HepG2 (cell line): ENCODE data around the gene NFS1. TPM values are rescaled to one million over a fixed set of nuclear protein-coding genes. Genes with fewer than 3 reads are reported as not detected.

Experiments used
- DR1 ChIP-seq: sonication (generic); formaldehyde crosslinking; IDR thresholded peaks from 2 replicates; pipeline ENCODE4 v1.8.0; 2021; ENCODE audit warnings: mild to moderate bottlenecking, missing genetic modification reagents, inconsistent platforms
- HCFC1 ChIP-seq: fragments of 150-350 bp; IDR thresholded peaks from 2 replicates; pipeline ENCODE4 v1.6.1; 2014; ENCODE audit warnings: low read depth, low read length
- SKI ChIP-seq: fragments of 450-650 bp; IDR thresholded peaks from one replicate; pipeline ENCODE4 v1.6.1; 2018; ENCODE audit warnings: mild to moderate bottlenecking; ENCODE audit not compliant: partially characterized antibody
- TCF7L2 ChIP-seq: IDR thresholded peaks from 2 replicates; pipeline ENCODE4 v1.6.1; 2011; ENCODE audit warnings: mild to moderate bottlenecking, low read depth, low read length, moderate library complexity
- ZNF780A ChIP-seq: sonication (generic); formaldehyde crosslinking; IDR thresholded peaks from 2 replicates; pipeline ENCODE4 v1.8.0; 2022; ENCODE audit warnings: mild to moderate bottlenecking, missing genetic modification reagents, moderate library complexity
- ZNF850 ChIP-seq: sonication (generic); formaldehyde crosslinking; conservative IDR thresholded peaks from 2 replicates; pipeline ENCODE4 v1.9.0; 2021; ENCODE audit warnings: mild to moderate bottlenecking, missing genetic modification reagents
- polyA plus RNA-seq, 8 experiments: library from polyadenylated mRNA; depleted of rRNA in 3 of 8; stranded (reverse) in 7 of 8; unstranded in 1 of 8; fragments of >200 nt; fragmentation: Illumina TruSeq in 4 of 8; extraction: Trizol in 4 of 8; gene quantifications; 2 replicates each; pipeline versions ENCODE4 v1.2.1 to v1.2.3, GENCODE V29; 2011 to 2016; ENCODE audit warnings: low read depth in 4 of 8, missing spikeins in 1 of 8, mixed read lengths in 1 of 8; ENCODE audit not compliant: insufficient read depth in 1 of 8
- total RNA-seq, 5 experiments: library from RNA; depleted of rRNA; stranded (reverse); fragments of >200 nt; fragmentation: Illumina TruSeq; extraction: Trizol; gene quantifications; 2 replicates each; pipeline ENCODE4 v1.2.3, GENCODE V29; 2016; ENCODE audit warnings: low read depth in 1 of 5
- TF ChIP-seq, protein P1 (sequence below): sonication (generic); formaldehyde crosslinking; IDR thresholded peaks from 2 replicates; pipeline ENCODE4 v1.8.0; 2022; ENCODE audit warnings: mild to moderate bottlenecking, missing genetic modification reagents, borderline replicate concordance
- TF ChIP-seq, protein P2 (sequence below): sonication (generic); formaldehyde crosslinking; IDR thresholded peaks from 2 replicates; pipeline ENCODE4 v1.5.1; 2020; ENCODE audit warnings: mild to moderate bottlenecking, missing genetic modification reagents, moderate library complexity
- TF ChIP-seq, protein P3 (sequence below): sonication (generic); formaldehyde crosslinking; IDR thresholded peaks from 2 replicates; pipeline ENCODE4 v1.4.0; 2020; ENCODE audit warnings: mild to moderate bottlenecking, missing genetic modification reagents
- TF ChIP-seq, protein P4 (sequence below): sonication (generic); formaldehyde crosslinking; IDR thresholded peaks from 2 replicates; pipeline ENCODE4 v1.5.0; 2020; ENCODE audit warnings: mild to moderate bottlenecking, missing genetic modification reagents, borderline replicate concordance

Gene NFS1
- total and polyA plus RNA-seq, 2 of the 13 experiments (the other 11 are each of a cell fraction or from before 2014, with no cell fraction given), result 65.9 to 88.1 TPM

DNA sequence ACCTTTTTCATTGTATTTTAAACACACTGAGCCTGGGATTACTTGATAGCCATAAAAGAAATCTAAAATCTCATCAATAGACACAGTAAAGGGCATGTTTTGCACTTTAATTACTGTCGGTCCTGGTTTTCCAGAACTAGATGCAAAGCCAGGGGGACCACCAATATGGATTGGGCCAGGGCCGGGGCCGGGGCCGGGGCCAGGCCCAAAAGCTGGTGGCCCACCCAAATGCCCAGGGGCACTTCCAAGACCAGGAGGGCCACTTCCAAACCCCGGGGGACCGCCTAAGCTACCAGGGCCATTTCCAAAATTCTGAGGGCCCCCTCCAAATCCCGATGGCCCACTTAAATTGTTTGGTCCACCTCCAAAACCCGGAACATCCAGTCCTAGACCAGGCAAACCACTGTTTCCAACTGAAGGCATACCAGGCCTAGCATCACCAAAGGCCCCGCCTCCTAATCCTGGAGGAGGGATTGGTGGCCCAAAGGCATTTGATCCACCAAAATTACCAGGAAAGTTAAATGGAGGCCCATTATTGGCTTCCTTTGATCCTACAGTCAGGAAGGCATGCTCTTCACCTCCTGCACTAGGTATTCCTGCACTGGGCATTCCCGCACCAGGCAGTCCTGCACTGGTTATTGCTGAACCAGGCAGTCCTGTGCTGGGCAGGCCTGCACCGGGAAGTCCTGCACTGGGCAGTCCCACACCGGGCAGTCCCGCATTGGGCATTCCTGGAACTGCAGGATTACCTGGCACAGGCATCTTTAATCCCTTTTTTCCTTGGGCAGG lies 46.3 kb downstream of the NFS1 start (continued):
- TF ChIP-seq, protein P1, sequence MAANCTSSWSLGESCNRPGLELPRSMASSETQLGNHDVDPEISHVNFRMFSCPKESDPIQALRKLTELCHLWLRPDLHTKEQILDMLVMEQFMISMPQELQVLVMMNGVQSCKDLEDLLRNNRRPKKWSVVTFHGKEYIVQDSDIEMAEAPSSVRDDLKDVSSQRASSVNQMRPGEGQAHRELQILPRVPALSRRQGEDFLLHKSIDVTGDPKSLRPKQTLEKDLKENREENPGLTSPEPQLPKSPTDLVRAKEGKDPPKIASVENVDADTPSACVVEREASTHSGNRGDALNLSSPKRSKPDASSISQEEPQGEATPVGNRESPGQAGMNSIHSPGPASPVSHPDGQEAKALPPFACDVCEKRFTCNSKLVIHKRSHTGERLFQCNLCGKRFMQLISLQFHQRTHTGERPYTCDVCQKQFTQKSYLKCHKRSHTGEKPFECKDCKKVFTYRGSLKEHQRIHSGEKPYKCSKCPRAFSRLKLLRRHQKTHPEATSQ (CRISPR knock-in tag), result no peak
- TF ChIP-seq DR1, result no peak
- TF ChIP-seq ZNF850 (CRISPR knock-in tag), result no peak
- TF ChIP-seq, protein P2, sequence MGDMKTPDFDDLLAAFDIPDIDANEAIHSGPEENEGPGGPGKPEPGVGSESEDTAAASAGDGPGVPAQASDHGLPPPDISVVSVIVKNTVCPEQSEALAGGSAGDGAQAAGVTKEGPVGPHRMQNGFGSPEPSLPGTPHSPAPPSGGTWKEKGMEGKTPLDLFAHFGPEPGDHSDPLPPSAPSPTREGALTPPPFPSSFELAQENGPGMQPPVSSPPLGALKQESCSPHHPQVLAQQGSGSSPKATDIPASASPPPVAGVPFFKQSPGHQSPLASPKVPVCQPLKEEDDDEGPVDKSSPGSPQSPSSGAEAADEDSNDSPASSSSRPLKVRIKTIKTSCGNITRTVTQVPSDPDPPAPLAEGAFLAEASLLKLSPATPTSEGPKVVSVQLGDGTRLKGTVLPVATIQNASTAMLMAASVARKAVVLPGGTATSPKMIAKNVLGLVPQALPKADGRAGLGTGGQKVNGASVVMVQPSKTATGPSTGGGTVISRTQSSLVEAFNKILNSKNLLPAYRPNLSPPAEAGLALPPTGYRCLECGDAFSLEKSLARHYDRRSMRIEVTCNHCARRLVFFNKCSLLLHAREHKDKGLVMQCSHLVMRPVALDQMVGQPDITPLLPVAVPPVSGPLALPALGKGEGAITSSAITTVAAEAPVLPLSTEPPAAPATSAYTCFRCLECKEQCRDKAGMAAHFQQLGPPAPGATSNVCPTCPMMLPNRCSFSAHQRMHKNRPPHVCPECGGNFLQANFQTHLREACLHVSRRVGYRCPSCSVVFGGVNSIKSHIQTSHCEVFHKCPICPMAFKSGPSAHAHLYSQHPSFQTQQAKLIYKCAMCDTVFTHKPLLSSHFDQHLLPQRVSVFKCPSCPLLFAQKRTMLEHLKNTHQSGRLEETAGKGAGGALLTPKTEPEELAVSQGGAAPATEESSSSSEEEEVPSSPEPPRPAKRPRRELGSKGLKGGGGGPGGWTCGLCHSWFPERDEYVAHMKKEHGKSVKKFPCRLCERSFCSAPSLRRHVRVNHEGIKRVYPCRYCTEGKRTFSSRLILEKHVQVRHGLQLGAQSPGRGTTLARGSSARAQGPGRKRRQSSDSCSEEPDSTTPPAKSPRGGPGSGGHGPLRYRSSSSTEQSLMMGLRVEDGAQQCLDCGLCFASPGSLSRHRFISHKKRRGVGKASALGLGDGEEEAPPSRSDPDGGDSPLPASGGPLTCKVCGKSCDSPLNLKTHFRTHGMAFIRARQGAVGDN (CRISPR knock-in tag), result peak; percentile 6; the same call in 1 of the 2 replicates
- no peak for TF ChIP-seq TCF7L2
- no peak for TF ChIP-seq SKI
- no peak for TF ChIP-seq ZNF780A (CRISPR knock-in tag)
- TF ChIP-seq, protein P3, sequence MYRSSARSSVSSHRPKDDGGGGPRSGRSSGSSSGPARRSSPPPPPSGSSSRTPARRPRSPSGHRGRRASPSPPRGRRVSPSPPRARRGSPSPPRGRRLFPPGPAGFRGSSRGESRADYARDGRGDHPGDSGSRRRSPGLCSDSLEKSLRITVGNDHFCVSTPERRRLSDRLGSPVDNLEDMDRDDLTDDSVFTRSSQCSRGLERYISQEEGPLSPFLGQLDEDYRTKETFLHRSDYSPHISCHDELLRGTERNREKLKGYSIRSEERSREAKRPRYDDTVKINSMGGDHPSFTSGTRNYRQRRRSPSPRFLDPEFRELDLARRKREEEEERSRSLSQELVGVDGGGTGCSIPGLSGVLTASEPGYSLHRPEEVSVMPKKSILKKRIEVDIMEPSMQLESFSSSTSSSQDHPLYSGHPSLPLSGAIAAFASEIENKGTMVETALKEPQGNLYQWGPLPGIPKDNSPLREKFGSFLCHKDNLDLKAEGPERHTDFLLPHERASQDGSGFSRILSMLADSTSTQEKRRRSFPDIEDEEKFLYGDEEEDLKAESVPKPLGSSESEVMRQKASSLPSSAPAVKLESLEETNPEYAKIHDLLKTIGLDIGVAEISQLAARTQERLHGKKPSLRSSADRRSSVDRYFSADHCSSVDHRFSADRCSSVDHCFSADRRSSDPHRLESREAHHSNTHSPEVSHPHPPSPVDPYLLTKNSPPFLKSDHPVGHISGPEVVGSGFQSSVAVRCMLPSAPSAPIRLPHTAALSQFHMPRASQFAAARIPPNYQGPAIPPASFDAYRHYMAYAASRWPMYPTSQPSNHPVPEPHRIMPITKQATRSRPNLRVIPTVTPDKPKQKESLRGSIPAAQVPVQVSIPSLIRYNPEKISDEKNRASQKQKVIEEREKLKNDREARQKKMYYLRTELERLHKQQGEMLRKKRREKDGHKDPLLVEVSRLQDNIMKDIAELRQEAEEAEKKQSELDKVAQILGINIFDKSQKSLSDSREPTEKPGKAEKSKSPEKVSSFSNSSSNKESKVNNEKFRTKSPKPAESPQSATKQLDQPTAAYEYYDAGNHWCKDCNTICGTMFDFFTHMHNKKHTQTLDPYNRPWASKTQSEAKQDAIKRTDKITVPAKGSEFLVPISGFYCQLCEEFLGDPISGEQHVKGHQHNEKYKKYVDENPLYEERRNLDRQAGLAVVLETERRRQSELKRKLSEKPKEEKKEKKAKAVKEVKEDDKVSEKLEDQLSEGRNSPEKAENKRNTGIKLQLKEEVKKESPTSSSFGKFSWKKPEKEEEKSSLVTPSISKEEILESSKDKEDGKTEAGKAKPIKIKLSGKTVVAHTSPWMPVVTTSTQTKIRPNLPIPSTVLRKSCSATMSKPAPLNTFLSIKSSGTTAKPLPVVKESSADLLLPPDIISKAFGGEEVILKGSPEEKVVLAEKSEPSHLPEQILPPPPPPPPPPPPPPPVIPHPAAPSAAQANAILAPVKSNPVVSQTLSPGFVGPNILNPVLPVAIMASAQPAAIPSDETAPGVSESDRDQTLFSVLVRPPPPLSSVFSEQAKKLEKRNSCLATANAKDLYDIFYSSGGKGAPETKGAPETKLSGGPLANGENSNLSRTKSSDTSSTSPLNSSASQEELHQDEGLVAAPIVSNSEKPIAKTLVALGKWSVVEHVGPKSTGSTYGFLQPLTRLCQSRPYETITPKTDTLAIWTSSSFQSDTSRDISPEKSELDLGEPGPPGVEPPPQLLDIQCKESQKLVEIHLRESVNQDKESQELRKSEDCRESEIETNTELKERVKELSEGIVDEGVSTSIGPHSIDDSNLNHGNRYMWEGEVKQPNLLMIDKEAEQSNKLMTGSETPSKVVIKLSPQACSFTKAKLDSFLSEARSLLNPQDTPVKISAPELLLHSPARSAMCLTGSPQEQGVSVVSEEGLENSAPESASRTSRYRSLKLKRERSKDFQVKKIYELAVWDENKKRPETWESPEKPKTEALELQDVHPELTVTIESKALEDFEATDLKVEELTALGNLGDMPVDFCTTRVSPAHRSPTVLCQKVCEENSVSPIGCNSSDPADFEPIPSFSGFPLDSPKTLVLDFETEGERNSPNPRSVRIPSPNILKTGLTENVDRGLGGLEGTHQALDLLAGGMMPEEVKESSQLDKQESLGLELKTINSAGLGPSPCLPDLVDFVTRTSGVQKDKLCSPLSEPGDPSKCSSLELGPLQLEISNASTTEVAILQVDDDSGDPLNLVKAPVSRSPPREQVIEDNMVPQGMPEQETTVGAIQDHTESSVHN (CRISPR knock-in tag), result no peak
- TF ChIP-seq, protein P4, sequence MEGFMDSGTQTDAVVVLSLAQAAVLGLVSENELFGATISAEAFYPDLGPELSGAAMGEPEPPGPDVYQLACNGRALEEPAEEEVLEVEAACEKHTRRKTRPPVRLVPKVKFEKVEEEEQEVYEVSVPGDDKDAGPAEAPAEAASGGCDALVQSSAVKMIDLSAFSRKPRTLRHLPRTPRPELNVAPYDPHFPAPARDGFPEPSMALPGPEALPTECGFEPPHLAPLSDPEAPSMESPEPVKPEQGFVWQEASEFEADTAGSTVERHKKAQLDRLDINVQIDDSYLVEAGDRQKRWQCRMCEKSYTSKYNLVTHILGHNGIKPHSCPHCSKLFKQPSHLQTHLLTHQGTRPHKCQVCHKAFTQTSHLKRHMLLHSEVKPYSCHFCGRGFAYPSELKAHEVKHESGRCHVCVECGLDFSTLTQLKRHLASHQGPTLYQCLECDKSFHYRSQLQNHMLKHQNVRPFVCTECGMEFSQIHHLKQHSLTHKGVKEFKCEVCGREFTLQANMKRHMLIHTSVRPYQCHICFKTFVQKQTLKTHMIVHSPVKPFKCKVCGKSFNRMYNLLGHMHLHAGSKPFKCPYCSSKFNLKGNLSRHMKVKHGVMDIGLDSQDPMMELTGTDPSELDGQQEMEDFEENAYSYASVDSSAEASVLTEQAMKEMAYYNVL (CRISPR knock-in tag), result no peak
- TF ChIP-seq HCFC1, result no peak
